Measurements from ENCODE around the gene TEX51.
A peak's percentile ranks its signal among the peaks of the same experiment; 100 is the strongest.

Gene TEX51

GRCh38 chr2:126879348-126880298, 19.1 kb upstream of the TEX51 start:
- DNase-seq: no peak

GRCh38 chr2:126880324-126880723, 18.4 kb upstream of the TEX51 start:
- DNase-seq: no peak

GRCh38 chr2:126880817-126881216, 17.9 kb upstream of the TEX51 start:
- DNase-seq: no peak

GRCh38 chr2:126881591-126881990, 17.1 kb upstream of the TEX51 start:
- DNase-seq: no peak

- no peak for DNase-seq
Observed at GRCh38 chr2:126882181-126882580, 16.5 kb upstream of the TEX51 start.

DNA sequence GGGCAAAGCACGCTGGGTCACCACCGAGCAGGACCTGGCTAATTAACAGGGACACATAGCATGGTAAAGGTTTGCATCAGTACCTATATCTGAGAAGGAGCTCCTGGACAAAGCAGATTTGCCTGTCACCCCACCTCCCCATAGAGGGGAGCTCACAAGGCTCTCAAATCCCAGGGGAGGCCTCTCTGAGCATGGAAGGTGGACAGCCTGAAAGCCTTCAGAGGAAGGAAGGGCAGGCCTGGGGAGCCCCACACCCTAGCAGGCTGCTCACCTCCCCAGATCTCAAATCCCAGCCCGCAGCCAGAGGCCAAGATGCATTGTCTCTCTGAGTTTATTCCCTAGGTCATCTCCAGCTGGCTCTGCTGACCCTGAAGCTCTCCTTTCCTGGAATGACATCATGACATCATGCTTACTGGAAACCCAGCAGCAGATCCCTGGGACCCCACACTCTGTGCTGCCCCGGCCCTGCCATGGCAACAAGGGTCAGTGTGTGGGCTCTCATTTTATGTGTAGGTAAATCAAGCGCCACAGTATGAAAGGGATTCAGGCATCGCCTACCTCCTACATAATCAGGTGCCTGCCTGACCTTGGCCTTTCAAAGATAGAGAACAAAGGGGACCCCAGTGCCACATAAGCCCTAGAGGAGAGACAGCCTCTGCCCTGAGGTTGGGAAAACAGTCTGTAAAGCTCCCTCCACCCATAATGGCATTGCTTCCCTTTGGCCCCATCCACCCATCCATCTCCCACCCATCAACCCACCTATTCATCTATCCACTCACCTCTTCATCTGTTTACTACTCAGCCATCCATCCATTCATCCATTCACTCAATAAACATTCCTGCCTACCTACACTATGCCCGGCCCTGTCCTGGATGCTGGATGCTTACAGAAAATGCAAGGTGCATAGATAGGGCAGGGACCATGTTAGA, 15.7 kb upstream of the TEX51 start:
- DNase-seq: no peak

- DNase-seq: no peak
Observed at GRCh38 chr2:126883666-126884040, 15.0 kb upstream of the TEX51 start.

GRCh38 chr2:126884861-126885750, 13.6 kb upstream of the TEX51 start:
- DNase-seq: no peak

DNA sequence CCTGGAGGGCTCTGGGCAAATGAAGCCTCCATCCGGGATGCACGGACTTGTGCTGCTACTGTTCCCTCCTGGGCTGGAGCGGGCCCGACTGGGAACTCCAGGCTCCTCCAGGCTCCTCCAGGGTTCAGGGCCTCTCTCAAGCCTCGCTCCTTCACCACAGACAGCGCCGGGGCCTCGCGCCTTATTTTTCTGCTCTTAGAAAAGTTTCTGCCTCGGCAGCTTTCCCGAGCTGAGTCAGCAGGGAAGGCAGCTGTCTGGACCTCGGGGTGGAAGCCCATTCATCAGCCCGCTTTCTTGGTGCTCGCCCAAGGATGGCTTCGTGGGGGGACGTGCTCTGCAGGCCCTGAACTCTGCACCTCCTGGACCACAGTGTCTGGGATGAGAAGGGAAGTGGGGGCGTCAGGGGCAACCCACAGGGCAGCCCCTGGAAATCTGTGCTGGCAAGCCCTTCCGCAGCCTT, 12.9 kb upstream of the TEX51 start:
- DNase-seq: no peak

- DNase-seq: peak in 1 of 2 experiments; percentile 46
Observed at GRCh38 chr2:126886211-126886915, 12.3 kb upstream of the TEX51 start.

DNA sequence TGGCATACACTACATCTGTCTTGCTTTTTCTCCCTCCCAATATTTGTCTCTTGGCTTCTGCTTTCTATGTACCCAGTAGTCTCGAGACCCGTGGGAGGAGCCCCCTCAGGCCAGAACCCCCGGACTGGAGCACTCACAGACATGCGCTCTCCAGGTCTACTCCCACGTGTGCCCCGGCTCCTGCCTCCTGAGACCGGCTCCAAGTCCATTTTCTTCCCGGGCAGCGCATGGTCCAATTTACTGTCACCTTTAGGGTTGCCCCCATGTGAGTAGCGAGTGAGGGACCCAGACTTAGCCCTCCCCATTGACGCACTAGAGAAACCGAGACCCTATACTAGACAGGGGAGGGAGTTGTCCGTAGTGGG, 11.8 kb upstream of the TEX51 start:
- DNase-seq: no peak

DNA sequence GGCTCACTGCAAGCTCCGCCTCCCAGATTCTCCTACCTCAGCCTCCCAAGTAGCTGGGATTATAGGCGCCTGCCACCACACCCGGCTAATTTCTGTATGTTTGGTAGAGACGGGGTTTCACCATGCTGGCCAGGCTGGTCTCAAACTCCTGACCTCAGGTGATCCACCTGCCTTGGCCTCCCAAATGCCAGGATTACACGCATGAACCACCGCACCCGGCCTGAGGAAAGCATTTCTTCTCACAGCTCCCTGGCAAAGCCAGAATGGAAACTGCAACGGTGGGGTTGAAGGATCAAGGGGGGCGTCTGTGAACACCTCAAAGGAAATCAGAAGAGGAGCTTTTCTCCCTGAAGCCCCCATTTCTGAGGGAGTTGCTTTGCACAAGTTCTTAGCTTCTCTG, 11.2 kb upstream of the TEX51 start:
- no peak for DNase-seq

DNA sequence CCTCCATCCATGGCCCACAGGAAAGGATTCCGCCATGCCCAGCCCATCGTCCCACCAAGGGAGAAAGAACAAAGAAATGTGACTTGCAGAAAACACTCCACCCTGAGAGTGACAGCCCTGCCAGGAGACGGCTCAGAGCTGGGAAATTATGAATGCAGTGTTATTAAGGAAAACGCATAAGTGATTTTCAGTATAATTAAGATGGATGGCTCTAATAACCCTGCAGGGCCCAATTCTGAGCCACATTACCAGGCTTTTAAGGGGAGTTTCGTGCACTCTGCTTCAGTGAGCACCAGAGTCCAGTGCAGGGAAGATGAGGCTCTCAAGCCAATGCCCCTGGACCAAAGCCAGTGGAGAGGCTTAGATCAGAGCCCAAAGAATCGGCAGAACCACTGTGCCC, 10.6 kb upstream of the TEX51 start:
- no peak for DNase-seq

- no peak for DNase-seq
Observed at GRCh38 chr2:126889071-126889470, 9.6 kb upstream of the TEX51 start.

DNA sequence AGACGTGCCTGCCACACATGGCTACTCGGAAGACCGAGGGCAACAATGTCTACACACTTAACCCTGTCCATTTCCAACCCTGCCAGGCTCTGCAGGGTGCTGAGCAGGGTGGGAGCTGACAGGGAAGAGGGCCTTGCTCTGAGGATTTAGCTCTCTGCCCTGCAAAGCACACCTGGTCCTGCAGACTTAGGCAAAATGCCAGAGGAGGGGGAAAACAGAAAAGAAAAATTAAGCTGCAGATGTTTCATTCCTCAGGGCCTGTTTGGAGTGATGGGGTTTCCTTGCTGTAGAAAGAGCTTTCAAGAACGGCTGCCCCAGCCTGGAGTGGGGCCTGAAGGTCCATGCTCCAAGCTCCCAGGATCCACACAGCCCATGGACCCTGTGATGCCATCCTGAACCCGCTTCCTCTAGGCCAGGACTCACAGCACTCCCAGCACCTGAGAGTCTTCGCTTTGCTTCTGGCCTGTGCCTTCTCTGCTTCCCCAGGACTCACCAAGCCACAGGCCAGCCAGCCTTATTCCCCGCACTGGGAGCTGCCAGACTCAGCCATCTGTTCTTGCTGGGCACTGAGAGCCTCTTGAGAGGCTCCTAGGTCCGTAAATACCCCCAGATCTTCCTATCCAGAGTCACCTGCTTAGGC, 9.1 kb upstream of the TEX51 start:
- DNase-seq: no peak

DNA sequence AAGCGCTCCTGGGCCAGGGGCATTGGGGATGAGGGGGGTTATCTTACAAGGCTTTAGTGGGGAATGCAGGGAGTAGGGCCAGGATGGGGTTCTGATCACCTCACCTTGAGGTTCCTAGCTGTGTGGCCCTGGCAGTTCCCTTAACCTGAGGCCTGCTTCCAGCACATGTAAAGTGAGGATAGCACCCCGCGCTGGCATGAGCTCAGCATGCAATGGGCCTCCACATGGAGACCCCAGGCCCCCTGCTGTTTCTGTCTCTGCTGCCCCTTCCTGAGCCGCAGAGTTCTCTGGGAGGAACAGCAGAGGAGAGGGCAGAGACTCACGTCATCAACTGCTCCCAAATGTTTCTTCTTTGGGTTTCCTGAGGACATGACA, 8.6 kb upstream of the TEX51 start:
- DNase-seq: no peak

GRCh38 chr2:126890551-126891450, 7.9 kb upstream of the TEX51 start:
- DNase-seq: no peak

DNA sequence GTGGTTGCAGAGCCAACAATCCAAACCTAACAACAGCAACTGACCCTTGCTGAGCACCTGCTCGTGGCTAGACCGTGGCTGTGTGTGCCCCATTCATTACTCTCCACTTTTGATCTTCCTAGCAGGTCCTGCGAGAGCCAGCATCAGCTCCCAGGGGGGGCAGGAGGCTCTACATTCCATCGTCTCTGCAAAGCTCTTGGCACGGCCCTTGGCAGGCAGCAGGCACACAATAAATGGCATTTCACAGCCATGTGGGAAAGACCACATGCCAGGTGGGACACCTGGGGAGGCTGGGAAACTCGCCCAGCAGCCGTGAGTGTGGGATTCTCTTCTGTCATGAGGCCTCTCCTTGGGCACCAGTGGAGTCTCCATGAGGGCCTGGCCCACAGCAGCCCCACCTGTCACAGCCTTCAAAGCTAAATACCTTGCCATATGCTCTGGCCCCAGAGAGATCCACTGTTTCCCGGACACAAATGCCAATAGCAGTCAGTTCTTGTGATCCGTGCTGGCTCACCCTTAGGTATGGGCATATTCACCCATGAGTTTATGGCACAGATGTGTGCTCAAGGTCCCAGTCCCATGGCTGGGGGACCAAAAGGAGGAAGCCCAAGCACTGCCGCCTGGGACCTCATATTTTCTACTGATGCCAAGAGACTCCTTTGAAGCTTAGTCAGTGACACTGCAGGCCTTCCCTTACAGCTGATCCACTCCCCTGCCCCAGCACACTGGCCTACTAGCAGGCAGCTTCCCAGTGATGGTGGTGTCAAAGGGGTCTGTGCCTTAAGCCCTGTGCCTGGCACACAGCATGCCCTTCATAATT, 6.8 kb upstream of the TEX51 start:
- no peak for DNase-seq

DNA sequence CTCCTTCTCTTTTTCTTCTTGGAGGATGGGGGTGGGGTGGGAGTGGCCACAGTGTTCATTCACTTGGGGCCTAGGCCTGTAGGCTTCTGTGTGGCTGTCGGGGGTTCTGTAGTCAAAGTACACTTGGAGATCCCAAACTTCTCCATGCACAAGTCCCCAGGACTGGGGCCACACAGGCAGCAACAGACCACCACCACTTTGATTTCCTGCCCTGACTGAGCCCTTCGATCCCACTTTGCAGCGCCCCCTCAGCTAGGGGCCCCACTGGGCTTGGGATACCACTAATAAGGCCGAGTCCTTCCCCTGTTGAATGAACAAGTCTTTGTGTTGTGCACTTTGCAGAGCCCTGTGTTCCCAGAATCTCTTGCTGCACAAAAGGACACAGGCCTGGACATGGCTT, 5.5 kb upstream of the TEX51 start:
- DNase-seq: no peak

DNA sequence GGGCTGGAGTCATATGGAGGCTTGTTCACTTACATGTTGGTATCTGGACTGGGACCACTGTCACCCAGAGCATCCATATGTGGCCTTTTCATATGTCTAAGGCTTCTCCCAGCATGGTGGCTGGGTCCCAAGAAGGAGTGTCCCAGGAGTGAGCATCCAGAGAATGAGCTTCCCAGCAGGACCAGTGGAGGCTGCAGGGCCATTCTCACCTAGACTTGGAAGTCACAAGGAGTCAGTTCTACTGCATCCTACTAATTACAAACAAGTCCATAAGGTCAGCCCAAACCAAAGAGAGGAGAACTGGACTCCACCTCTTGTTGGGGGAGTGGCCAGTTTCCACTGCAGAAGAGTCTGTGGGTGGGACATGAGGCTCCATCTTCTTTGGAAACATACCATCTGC, 5.1 kb upstream of the TEX51 start:
- no peak for DNase-seq

All from stimulated activated CD4-positive, alpha-beta T cell treated with anti-CD3 and anti-CD28 coated beads, Interleukin-4, amount 100 ng/mL, for 4 hours (primary cell).